ENCODE measurements around the gene S100Z.

- TF ChIP-seq, protein P1, sequence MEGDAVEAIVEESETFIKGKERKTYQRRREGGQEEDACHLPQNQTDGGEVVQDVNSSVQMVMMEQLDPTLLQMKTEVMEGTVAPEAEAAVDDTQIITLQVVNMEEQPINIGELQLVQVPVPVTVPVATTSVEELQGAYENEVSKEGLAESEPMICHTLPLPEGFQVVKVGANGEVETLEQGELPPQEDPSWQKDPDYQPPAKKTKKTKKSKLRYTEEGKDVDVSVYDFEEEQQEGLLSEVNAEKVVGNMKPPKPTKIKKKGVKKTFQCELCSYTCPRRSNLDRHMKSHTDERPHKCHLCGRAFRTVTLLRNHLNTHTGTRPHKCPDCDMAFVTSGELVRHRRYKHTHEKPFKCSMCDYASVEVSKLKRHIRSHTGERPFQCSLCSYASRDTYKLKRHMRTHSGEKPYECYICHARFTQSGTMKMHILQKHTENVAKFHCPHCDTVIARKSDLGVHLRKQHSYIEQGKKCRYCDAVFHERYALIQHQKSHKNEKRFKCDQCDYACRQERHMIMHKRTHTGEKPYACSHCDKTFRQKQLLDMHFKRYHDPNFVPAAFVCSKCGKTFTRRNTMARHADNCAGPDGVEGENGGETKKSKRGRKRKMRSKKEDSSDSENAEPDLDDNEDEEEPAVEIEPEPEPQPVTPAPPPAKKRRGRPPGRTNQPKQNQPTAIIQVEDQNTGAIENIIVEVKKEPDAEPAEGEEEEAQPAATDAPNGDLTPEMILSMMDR (IDR thresholded peaks at IDR 0.05; ENCODE audit: insufficient read depth, low read length, poor library complexity, severe bottlenecking) = no peak
- no peak for TF ChIP-seq EZH2phosphoT487 (conservative IDR thresholded peaks at IDR 0.05; ENCODE audit: low read length)
These were observed 30.7 kb upstream of the S100Z start, which contains the start of gene F2RL1 for GRCh38 chr5:76818844-76819831.

Measured in SU-DHL-6 (cell line).